ENCODE results near the gene CHIT1.

DNA sequence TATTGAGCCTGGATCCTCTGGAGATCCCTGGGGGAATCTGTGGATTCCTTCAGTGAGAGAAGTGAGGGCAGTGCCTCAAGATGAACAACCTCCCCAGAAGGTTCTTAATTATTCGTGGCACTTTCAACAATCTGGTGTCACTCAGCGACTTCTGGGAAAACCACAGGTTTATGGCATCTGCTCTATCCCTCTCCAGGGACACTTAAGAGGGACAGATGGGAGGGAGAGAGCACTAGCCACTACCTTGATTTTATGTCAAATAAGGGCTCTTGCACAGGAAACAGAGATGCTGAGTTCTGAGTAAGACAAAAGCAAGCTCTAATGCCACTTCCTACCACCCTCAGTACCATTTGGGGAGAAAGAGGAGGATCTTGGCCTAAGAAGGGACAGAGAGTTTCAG is 21.7 kb downstream of the CHIT1 start:
- TF ChIP-seq POLR2A (IDR thresholded peaks at IDR 0.05) = no peak
- TF ChIP-seq, protein P1, sequence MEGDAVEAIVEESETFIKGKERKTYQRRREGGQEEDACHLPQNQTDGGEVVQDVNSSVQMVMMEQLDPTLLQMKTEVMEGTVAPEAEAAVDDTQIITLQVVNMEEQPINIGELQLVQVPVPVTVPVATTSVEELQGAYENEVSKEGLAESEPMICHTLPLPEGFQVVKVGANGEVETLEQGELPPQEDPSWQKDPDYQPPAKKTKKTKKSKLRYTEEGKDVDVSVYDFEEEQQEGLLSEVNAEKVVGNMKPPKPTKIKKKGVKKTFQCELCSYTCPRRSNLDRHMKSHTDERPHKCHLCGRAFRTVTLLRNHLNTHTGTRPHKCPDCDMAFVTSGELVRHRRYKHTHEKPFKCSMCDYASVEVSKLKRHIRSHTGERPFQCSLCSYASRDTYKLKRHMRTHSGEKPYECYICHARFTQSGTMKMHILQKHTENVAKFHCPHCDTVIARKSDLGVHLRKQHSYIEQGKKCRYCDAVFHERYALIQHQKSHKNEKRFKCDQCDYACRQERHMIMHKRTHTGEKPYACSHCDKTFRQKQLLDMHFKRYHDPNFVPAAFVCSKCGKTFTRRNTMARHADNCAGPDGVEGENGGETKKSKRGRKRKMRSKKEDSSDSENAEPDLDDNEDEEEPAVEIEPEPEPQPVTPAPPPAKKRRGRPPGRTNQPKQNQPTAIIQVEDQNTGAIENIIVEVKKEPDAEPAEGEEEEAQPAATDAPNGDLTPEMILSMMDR (IDR thresholded peaks at IDR 0.05) = no peak
